ENCODE results near the gene PTPN23. TPM values are rescaled to one million over a fixed set of nuclear protein-coding genes. Genes with fewer than 3 reads are reported as not detected.
A peak's percentile ranks its signal among the peaks of the same experiment; 100 is the strongest.

The PTPN23 gene
- total and polyA plus RNA-seq, 9 of the 15 experiments (the other 6 are each of a cell fraction or from before 2014, with no cell fraction given): 0.41 to 58.7 (median 7.2) TPM

DNA sequence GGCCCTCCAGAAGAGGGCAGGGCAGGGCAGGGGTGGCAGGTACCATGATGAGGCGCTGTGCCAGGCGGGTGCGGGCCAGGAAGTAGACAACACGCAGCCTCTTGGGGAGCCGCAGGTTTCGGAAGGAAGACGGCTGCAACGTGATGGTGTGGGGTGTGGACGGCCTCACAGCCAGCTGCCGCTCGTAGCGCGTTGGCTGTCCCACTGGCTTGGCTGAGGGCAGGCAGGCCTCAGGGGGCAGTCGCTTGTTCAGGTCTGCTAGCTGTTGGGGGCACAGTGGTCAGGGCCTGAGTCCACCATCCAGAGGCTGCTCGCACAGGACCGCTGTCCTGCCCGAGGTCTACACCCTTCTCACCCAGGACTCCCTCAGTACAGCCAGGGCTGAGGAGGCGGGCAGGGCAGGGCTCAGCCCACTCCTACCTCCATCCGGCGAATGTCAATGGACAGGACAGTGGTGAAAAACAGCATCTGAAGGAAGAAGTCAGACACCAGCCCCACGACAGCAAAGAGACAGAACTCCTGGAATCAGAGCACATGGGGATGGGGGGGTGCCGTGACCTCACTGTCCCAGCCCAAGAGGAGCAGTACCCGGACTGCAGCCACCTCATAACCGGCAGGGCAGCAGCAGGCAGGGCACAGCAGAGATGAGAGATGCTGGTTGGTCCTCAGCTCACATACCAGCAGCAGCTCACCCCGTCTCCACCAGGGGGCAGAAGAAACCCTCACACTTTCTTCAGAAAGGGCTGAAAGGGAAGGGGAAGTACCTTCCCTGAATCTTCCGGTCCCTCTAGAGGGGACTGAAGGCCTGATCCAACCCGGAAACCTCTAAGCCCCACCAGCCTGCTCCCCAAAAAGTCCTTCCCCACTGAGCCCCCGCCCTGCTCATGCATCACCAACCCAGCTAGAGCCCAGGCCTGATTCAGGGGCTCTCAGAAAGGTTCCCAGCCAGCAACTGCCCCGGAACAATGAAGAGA, 40.0 kb downstream of the PTPN23 start (continued):
- TF ChIP-seq TOE1 (IDR thresholded peaks at IDR 0.05; ENCODE audit: borderline replicate concordance) (no peak; the same call in 1 of the 2 replicates), TOE1 (CRISPR knock-in tag; IDR thresholded peaks at IDR 0.05; ENCODE audit: borderline replicate concordance, low read depth) (no peak), GABPB2 (CRISPR knock-in tag; conservative IDR thresholded peaks at IDR 0.05) (no peak), SMAD1 (IDR thresholded peaks at IDR 0.05; ENCODE audit: low read depth, low read length, partially characterized antibody) (no peak), SFPQ (IDR thresholded peaks at IDR 0.05; ENCODE audit: low read depth, low read length) (no peak), PHF8 (IDR thresholded peaks at IDR 0.05; ENCODE audit: borderline replicate concordance, low read length) (peak; percentile 14; the same call in 1 of the 2 replicates), SAP30 (IDR thresholded peaks at IDR 0.05; ENCODE audit: borderline replicate concordance, insufficient read depth, low read depth, low read length, poor library complexity, severe bottlenecking) (no peak), PHF20 (IDR thresholded peaks at IDR 0.05; ENCODE audit: partially characterized antibody) (peak; percentile 94), ZNF830 (CRISPR knock-in tag; IDR thresholded peaks at IDR 0.05) (no peak), HDAC6 (IDR thresholded peaks at IDR 0.05; ENCODE audit: low read depth, low read length) (no peak), TARDBP (IDR thresholded peaks at IDR 0.05) (peak; percentile 62; the same call in 1 of the 2 replicates), ZNF764 (CRISPR knock-in tag; IDR thresholded peaks at IDR 0.05; ENCODE audit: low read depth) (no peak), POLR2H (tag; IDR thresholded peaks at IDR 0.05; ENCODE audit: low read depth) (no peak), GATAD2B (IDR thresholded peaks at IDR 0.05; ENCODE audit: borderline replicate concordance) (no peak), ZBTB2 (IDR thresholded peaks at IDR 0.05) (no peak), CBFA2T2 (conservative IDR thresholded peaks at IDR 0.05) (no peak), NEUROD1 (IDR thresholded peaks at IDR 0.05; ENCODE audit: borderline replicate concordance, low read depth, low read length, partially characterized antibody) (no peak)
- TF ChIP-seq, protein P1, sequence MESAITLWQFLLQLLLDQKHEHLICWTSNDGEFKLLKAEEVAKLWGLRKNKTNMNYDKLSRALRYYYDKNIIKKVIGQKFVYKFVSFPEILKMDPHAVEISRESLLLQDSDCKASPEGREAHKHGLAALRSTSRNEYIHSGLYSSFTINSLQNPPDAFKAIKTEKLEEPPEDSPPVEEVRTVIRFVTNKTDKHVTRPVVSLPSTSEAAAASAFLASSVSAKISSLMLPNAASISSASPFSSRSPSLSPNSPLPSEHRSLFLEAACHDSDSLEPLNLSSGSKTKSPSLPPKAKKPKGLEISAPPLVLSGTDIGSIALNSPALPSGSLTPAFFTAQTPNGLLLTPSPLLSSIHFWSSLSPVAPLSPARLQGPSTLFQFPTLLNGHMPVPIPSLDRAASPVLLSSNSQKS (CRISPR knock-in tag; IDR thresholded peaks at IDR 0.05): no peak
- TF ChIP-seq, protein P2, sequence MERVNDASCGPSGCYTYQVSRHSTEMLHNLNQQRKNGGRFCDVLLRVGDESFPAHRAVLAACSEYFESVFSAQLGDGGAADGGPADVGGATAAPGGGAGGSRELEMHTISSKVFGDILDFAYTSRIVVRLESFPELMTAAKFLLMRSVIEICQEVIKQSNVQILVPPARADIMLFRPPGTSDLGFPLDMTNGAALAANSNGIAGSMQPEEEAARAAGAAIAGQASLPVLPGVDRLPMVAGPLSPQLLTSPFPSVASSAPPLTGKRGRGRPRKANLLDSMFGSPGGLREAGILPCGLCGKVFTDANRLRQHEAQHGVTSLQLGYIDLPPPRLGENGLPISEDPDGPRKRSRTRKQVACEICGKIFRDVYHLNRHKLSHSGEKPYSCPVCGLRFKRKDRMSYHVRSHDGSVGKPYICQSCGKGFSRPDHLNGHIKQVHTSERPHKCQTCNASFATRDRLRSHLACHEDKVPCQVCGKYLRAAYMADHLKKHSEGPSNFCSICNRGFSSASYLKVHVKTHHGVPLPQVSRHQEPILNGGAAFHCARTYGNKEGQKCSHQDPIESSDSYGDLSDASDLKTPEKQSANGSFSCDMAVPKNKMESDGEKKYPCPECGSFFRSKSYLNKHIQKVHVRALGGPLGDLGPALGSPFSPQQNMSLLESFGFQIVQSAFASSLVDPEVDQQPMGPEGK (CRISPR knock-in tag; IDR thresholded peaks at IDR 0.05; ENCODE audit: borderline replicate concordance): no peak
